GM13977 (cell line): ENCODE data around the gene PCDH9.

Source experiments
- DNase-seq: peaks from one replicate; pipeline ENCODE4 v3.0.0; 2012; ENCODE audit warnings: low spot score
- CTCF ChIP-seq: IDR thresholded peaks from 2 replicates; pipeline ENCODE4 v1.5.1; 2012; ENCODE audit warnings: mild to moderate bottlenecking, control low read depth; ENCODE audit not compliant: insufficient read depth; ENCODE audit errors: extremely low read depth, missing control alignments
- in situ Hi-C: fragments of 300-500 bp; cut with MboI; formaldehyde crosslinking; loops from one replicate; pipeline ENCODE4 v1.12.0; 2022; ENCODE audit warnings: low sequenced_read_pairs, low pct_unique_long_range_greater_than_20kb, mixed read lengths, inconsistent platforms; ENCODE audit not compliant: unreplicated experiment

PCDH9 gene

GRCh38 chr13:67083519-67083918 is 146.6 kb downstream of the PCDH9 start:
- TF ChIP-seq CTCF = no peak
- no peak for DNase-seq
- in situ Hi-C loops = no loop called here

GRCh38 chr13:67080351-67080750 is 149.8 kb downstream of the PCDH9 start:
- DNase-seq = no peak
- in situ Hi-C loops = no loop called here
- TF ChIP-seq CTCF = no peak

- no peak for TF ChIP-seq CTCF
- DNase-seq = no peak
- in situ Hi-C loops = no loop called here
Observed at GRCh38 chr13:67078062-67078461, 152.1 kb downstream of the PCDH9 start.

GRCh38 chr13:67077132-67077531 is 153.0 kb downstream of the PCDH9 start:
- no peak for DNase-seq
- TF ChIP-seq CTCF = no peak
- in situ Hi-C loops = no loop called here

GRCh38 chr13:67076378-67076777 is 153.8 kb downstream of the PCDH9 start:
- DNase-seq = no peak
- TF ChIP-seq CTCF = no peak
- in situ Hi-C loops = no loop called here

GRCh38 chr13:67075239-67075638 is 154.9 kb downstream of the PCDH9 start:
- in situ Hi-C loops = no loop called here
- DNase-seq = no peak
- TF ChIP-seq CTCF = no peak

- TF ChIP-seq CTCF = no peak
- DNase-seq = no peak
- in situ Hi-C loops = no loop called here
Observed at GRCh38 chr13:67071918-67072598, 158.1 kb downstream of the PCDH9 start.
